SU-DHL-6 (cell line): Measurements from ENCODE around the gene EXT2.

Source experiments
- EZH2phosphoT487 ChIP-seq: fragments of 200-600 bp; sonication (generic), shearing (Covaris generic); conservative IDR thresholded peaks from 2 replicates; pipeline ENCODE4 v1.6.1; 2018; ENCODE audit warnings: mild to moderate bottlenecking, antibody characterized with exemption, low read length, moderate library complexity, mixed read lengths
- TF ChIP-seq, protein P1 (sequence below): fragments of 200-600 bp; sonication (generic); IDR thresholded peaks from one replicate; pipeline ENCODE4 v1.5.1; 2017; ENCODE audit warnings: antibody characterized with exemption, mild to moderate bottlenecking, low read length, moderate library complexity; ENCODE audit not compliant: insufficient read depth, poor library complexity, severe bottlenecking

DNA sequence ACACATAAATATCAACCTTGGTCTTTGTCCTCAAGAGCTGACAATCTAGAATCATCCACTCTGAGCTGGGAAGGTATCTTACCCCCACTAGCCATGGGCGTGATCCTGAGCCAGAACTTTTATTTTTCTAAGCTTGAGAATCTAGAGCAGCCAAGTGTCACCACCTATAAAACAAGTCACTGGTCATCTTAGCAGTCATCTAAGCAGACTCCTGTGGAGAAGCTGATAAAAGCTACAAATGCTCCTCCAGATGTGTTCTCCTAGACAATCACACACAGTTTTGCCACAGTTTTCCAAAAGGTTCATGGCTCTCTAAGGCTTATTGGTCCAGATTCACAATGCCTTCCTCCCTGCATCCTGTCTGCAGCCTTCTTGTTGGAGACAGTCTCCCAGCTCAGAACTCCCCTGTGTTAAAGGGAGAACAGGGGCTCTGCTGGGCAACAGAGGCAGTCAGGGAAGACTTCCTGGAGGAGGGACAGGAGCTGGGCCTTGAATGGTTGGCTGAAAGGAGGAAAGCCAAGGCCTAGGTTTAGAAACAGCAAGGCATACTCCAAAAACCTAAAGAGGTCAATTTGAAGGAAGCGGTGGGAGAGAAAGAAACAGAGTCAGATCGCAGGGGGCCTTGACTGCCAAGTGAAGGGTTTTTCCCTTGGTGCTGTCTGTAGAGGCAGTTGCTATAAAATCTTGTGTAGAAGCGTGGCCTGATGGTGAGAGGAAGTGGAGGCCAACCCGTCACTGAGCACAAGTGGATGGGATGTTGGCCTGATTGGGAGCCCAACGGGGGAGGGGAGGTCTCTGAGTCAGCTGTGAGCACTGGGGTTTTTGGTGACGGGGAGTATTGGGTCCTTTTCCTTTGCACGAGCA lies 172.5 kb downstream of the EXT2 start:
- TF ChIP-seq, protein P1, sequence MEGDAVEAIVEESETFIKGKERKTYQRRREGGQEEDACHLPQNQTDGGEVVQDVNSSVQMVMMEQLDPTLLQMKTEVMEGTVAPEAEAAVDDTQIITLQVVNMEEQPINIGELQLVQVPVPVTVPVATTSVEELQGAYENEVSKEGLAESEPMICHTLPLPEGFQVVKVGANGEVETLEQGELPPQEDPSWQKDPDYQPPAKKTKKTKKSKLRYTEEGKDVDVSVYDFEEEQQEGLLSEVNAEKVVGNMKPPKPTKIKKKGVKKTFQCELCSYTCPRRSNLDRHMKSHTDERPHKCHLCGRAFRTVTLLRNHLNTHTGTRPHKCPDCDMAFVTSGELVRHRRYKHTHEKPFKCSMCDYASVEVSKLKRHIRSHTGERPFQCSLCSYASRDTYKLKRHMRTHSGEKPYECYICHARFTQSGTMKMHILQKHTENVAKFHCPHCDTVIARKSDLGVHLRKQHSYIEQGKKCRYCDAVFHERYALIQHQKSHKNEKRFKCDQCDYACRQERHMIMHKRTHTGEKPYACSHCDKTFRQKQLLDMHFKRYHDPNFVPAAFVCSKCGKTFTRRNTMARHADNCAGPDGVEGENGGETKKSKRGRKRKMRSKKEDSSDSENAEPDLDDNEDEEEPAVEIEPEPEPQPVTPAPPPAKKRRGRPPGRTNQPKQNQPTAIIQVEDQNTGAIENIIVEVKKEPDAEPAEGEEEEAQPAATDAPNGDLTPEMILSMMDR, result no peak
- TF ChIP-seq EZH2phosphoT487, result no peak
